ENCODE results near the gene PALLD.
"Not testable (repeated sequence)": the region's sequence is repeated elsewhere in the genome, so short reads cannot be mapped to it uniquely, and the experiment has no call there.

PALLD gene

GRCh38 chr4:168705121-168705520 is 208.3 kb downstream of the PALLD start:
- no peak for DNase-seq (ENCODE audit: low read depth in 2 of 2)

GRCh38 chr4:168707205-168707604 is 210.4 kb downstream of the PALLD start:
- no peak for DNase-seq (ENCODE audit: low read depth in 2 of 2)

GRCh38 chr4:168708108-168708507 is 211.3 kb downstream of the PALLD start:
- DNase-seq (ENCODE audit: low read depth in 2 of 2): no peak

GRCh38 chr4:168710353-168710946 is 213.6 kb downstream of the PALLD start:
- DNase-seq (ENCODE audit: low read depth in 2 of 2): no peak

- no peak for DNase-seq (ENCODE audit: low read depth in 2 of 2)
Measured at GRCh38 chr4:168711197-168712140, 214.6 kb downstream of the PALLD start.

GRCh38 chr4:168712316-168712890 is 215.6 kb downstream of the PALLD start:
- DNase-seq (ENCODE audit: low read depth in 2 of 2): no peak

- DNase-seq (ENCODE audit: low read depth in 2 of 2): no peak
Measured at GRCh38 chr4:168713253-168713652, 216.4 kb downstream of the PALLD start.

GRCh38 chr4:168715896-168716295 is 219.0 kb downstream of the PALLD start:
- no peak for DNase-seq (ENCODE audit: low read depth in 2 of 2)

- DNase-seq (ENCODE audit: low read depth in 2 of 2): no peak
Measured at GRCh38 chr4:168716406-168717129, 219.7 kb downstream of the PALLD start.

GRCh38 chr4:168717847-168718246 is 221.0 kb downstream of the PALLD start:
- no peak for DNase-seq (ENCODE audit: low read depth in 2 of 2)

- DNase-seq (ENCODE audit: low read depth in 2 of 2): no peak
Measured at GRCh38 chr4:168719725-168720124, 222.9 kb downstream of the PALLD start.

GRCh38 chr4:168720396-168720900 is 223.6 kb downstream of the PALLD start:
- no peak for DNase-seq (ENCODE audit: low read depth in 2 of 2)

GRCh38 chr4:168722391-168722790 is 225.5 kb downstream of the PALLD start:
- DNase-seq (ENCODE audit: low read depth in 2 of 2): no peak

GRCh38 chr4:168723020-168723419 is 226.2 kb downstream of the PALLD start:
- DNase-seq (ENCODE audit: low read depth in 2 of 2): no peak

- no peak for DNase-seq (ENCODE audit: low read depth in 2 of 2)
Measured at GRCh38 chr4:168723569-168723968, 226.7 kb downstream of the PALLD start.

GRCh38 chr4:168724243-168724642 is 227.4 kb downstream of the PALLD start:
- no peak for DNase-seq (ENCODE audit: low read depth in 2 of 2)

- DNase-seq (ENCODE audit: low read depth in 2 of 2): no peak
Measured at GRCh38 chr4:168724686-168725411, 228.0 kb downstream of the PALLD start.

GRCh38 chr4:168725930-168726329 is 229.1 kb downstream of the PALLD start:
- DNase-seq (ENCODE audit: low read depth in 2 of 2): no peak

GRCh38 chr4:168727181-168727580 is 230.3 kb downstream of the PALLD start:
- not testable (repeated sequence) for DNase-seq (ENCODE audit: low read depth in 2 of 2)

- DNase-seq (ENCODE audit: low read depth in 2 of 2): no peak
Measured at GRCh38 chr4:168731006-168731636, 234.3 kb downstream of the PALLD start.
